GM19467 (cell line): ENCODE data around the gene ZNF423.

ENCODE experiments used
- ATAC-seq: cut with Tn5 transposase; IDR thresholded peaks from one replicate; pipeline ENCODE4 v1.9.1; 2021; ENCODE audit warnings: mild to moderate bottlenecking, moderate library complexity; ENCODE audit not compliant: unreplicated experiment

The ZNF423 gene

GRCh38 chr16:49827805-49828438 is 28.0 kb downstream of the ZNF423 start:
- ATAC-seq, result no peak

- no peak for ATAC-seq
Observed at GRCh38 chr16:49826515-49826914, 29.4 kb downstream of the ZNF423 start.

GRCh38 chr16:49825041-49825440 is 30.9 kb downstream of the ZNF423 start:
- ATAC-seq, result no peak

- ATAC-seq, result no peak
Observed at GRCh38 chr16:49824593-49824992, 31.3 kb downstream of the ZNF423 start.

- no peak for ATAC-seq
Observed at GRCh38 chr16:49822649-49823370, 33.1 kb downstream of the ZNF423 start.

- ATAC-seq, result no peak
Observed at GRCh38 chr16:49821614-49822282, 34.2 kb downstream of the ZNF423 start.

- no peak for ATAC-seq
Observed at GRCh38 chr16:49821156-49821555, 34.8 kb downstream of the ZNF423 start.

GRCh38 chr16:49817754-49818507 is 38.0 kb downstream of the ZNF423 start:
- no peak for ATAC-seq

GRCh38 chr16:49816875-49817274 is 39.0 kb downstream of the ZNF423 start:
- ATAC-seq, result no peak

- ATAC-seq, result no peak
Observed at GRCh38 chr16:49811644-49812334, 44.1 kb downstream of the ZNF423 start.

- no peak for ATAC-seq
Observed at GRCh38 chr16:49810831-49811230, 45.1 kb downstream of the ZNF423 start.

- ATAC-seq, result no peak
Observed at GRCh38 chr16:49809561-49809960, 46.4 kb downstream of the ZNF423 start.

- no peak for ATAC-seq
Observed at GRCh38 chr16:49809062-49809461, 46.9 kb downstream of the ZNF423 start.

- no peak for ATAC-seq
Observed at GRCh38 chr16:49806446-49806845, 49.5 kb downstream of the ZNF423 start.

- no peak for ATAC-seq
Observed at GRCh38 chr16:49801290-49801689, 54.6 kb downstream of the ZNF423 start.

GRCh38 chr16:49800876-49801275 is 55.0 kb downstream of the ZNF423 start:
- ATAC-seq, result no peak

- no peak for ATAC-seq
Observed at GRCh38 chr16:49800441-49800840, 55.5 kb downstream of the ZNF423 start.

GRCh38 chr16:49799172-49799571 is 56.7 kb downstream of the ZNF423 start:
- no peak for ATAC-seq

- ATAC-seq, result no peak
Observed at GRCh38 chr16:49795513-49795912, 60.4 kb downstream of the ZNF423 start.

- ATAC-seq, result no peak
Observed at GRCh38 chr16:49793244-49793643, 62.7 kb downstream of the ZNF423 start.

- ATAC-seq, result no peak
Observed at GRCh38 chr16:49789616-49790015, 66.3 kb downstream of the ZNF423 start.
